Osteocyte (in vitro differentiated cells): Measurements from ENCODE around the gene GLT1D1. TPM values are rescaled to one million over a fixed set of nuclear protein-coding genes. Genes with fewer than 3 reads are reported as not detected.

ENCODE experiments used
- DNase-seq: peaks from one replicate; pipeline ENCODE4 v3.0.0; 2021; ENCODE audit warnings: mixed read lengths; ENCODE audit not compliant: unreplicated experiment; ENCODE audit errors: extremely low spot score
- H3K27ac Mint-ChIP-seq: one replicate; pipeline ENCODE4 v1.8.0; 2021; ENCODE audit warnings: mild to moderate bottlenecking, mixed read lengths; ENCODE audit not compliant: unreplicated experiment
- H3K27me3 Mint-ChIP-seq: one replicate; pipeline ENCODE4 v1.8.0; 2021; ENCODE audit warnings: mixed read lengths; ENCODE audit not compliant: unreplicated experiment
- H3K36me3 Mint-ChIP-seq: one replicate; pipeline ENCODE4 v1.8.0; 2021; ENCODE audit warnings: mixed read lengths; ENCODE audit not compliant: unreplicated experiment
- H3K4me1 Mint-ChIP-seq: one replicate; pipeline ENCODE4 v1.8.0; 2021; ENCODE audit warnings: mixed read lengths; ENCODE audit not compliant: unreplicated experiment
- H3K4me3 Mint-ChIP-seq: one replicate; pipeline ENCODE4 v1.8.0; 2021; ENCODE audit warnings: mild to moderate bottlenecking, moderate library complexity, mixed read lengths; ENCODE audit not compliant: unreplicated experiment
- H3K9me3 Mint-ChIP-seq: one replicate; pipeline ENCODE4 v1.8.0; 2021; ENCODE audit warnings: mixed read lengths; ENCODE audit not compliant: unreplicated experiment
- CTCF ChIP-seq: fragments of 200-600 bp; sonication (generic); IDR thresholded peaks from 2 replicates; pipeline ENCODE4 v1.5.0; 2021; ENCODE audit warnings: antibody characterized with exemption, mild to moderate bottlenecking, moderate library complexity
- total RNA-seq: library from RNA; stranded (reverse); gene quantifications from 2 replicates; pipeline ENCODE4 v1.2.1, GENCODE V29; 2021

GLT1D1 gene
- total RNA-seq, 1 donor from 2014 or later: 0.11 TPM

- no peak for DNase-seq
- peaks cover 16% of the 10 kb centered on the region for H3K36me3 Mint-ChIP-seq
- no peaks in the 10 kb centered on the region for H3K9me3 Mint-ChIP-seq
- no peaks in the 10 kb centered on the region for H3K27me3 Mint-ChIP-seq
- peaks cover 31% of the 10 kb centered on the region for H3K4me1 Mint-ChIP-seq
- no peak overlapping the region for H3K4me3 Mint-ChIP-seq
- no peak for TF ChIP-seq CTCF
- H3K27ac Mint-ChIP-seq: peak overlapping the region; percentile 31
Measured at GRCh38 chr12:128813883-128814282, 39.4 kb upstream of the GLT1D1 start.

GRCh38 chr12:128814411-128815261 is 38.6 kb upstream of the GLT1D1 start:
- TF ChIP-seq CTCF: no peak
- Mint-ChIP-seq H3K4me3 (no peak overlapping the region), H3K27ac (no peak overlapping the region), H3K4me1 (peaks cover 34% of the 10 kb centered on the region), H3K27me3 (no peaks in the 10 kb centered on the region), H3K9me3 (no peaks in the 10 kb centered on the region), H3K36me3 (peaks cover 10% of the 10 kb centered on the region)
- DNase-seq: no peak

GRCh38 chr12:128815779-128816642 is 37.3 kb upstream of the GLT1D1 start:
- no peaks in the 10 kb centered on the region for H3K27me3 Mint-ChIP-seq
- peaks cover 36% of the 10 kb centered on the region for H3K4me1 Mint-ChIP-seq
- H3K36me3 Mint-ChIP-seq: peaks cover 12% of the 10 kb centered on the region
- no peaks in the 10 kb centered on the region for H3K9me3 Mint-ChIP-seq
- no peak for TF ChIP-seq CTCF
- peak overlapping the region; percentile 11 for H3K27ac Mint-ChIP-seq
- no peak overlapping the region for H3K4me3 Mint-ChIP-seq
- no peak for DNase-seq

GRCh38 chr12:128816643-128816920 is 36.7 kb upstream of the GLT1D1 start:
- Mint-ChIP-seq H3K27ac (no peak overlapping the region), H3K27me3 (no peaks in the 10 kb centered on the region), H3K4me3 (no peak overlapping the region), H3K4me1 (peaks cover 38% of the 10 kb centered on the region), H3K36me3 (peaks cover 11% of the 10 kb centered on the region), H3K9me3 (no peaks in the 10 kb centered on the region)
- TF ChIP-seq CTCF: no peak
- no peak for DNase-seq
